8988T (cell line): ENCODE data around the gene PSMA2.

Experiments used
- DNase-seq: peaks from one replicate; pipeline ENCODE4 v3.0.0; 2011

Gene PSMA2

DNA sequence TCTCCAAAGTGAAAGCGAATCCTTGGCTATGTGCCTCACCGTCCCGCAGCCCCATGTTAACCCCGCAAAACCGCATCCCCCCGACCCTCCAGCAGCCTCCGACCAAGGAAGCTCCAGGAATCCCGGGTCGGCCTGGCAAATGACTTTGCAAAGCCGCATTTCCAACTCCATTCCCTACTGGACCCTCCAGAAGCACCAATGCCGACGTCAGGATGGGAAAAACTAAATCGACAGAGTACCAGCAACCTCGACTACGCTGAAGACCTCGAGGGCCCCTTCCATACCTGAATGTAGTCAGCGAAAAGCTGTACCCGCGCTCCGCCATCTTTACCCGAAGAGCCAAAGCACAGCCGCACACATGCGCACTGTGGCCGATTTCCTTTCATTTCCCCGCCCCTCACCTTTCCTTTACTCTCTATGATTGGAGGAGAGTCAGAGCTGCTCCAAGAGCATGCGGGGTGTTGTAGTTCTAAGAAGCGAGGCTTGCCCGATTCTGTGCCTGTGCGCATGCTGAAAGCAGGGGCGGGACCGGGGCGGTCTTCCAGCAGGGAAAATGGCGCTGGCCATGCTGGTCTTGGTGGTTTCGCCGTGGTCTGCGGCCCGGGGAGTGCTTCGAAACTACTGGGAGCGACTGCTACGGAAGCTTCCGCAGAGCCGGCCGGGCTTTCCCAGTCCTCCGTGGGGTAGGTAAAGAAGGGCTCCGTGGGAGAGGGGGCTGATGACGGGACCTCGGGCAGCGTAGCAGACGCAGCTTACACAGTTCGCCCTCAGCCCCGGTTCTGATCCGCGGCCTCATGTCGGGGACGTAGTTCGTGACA is at the start of gene PSMA2, which contains the start of gene MRPL32:
Gene PSMA2 (minus strand): TSS at position 341 of the 818 bp plus-strand sequence. CDS start 16 bp downstream, at position 325.
Gene MRPL32 (plus strand): TSS at position 543 of the 818 bp plus-strand sequence. CDS start 11 bp downstream, at position 554.
- DNase-seq = peak; percentile 63

DNA sequence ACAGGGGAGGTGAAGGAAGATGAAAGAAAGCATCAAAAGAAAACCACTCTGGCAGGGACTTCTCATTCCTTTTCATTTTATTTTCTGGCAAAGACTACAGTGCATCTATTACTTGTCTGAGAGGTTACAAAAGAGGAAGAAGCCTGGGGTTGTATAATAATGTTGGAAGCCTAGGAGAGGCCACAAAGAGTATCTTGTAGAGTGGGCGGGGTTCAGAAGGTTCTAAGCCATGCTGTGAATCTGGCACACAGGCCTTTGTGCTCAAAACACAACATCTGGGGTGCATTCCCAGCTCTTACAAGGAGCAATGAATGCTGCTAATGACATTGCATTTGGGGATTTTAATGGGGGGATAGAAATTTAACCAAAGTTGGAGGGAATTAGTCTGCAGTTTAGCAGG is 49.6 kb upstream of the PSMA2 start:
- no peak for DNase-seq

DNA sequence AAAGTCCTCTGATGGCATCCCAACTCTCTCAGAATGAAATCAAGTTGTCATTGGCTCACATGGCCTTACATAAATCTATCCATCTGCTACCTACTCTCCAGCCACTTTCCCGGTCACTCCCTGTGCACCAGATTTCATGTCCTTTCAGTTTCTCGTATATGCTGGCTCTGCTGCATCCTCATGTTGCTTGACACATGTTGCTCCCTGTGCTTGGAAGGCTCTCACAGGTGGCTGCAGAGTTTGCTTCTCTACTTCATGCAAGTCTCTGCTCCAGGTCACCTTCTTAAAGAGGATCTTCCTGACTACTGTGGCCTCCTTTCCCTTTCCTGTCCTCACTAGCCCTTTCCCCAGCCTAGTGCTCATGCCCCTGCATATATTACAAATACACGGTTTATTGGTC is 48.5 kb upstream of the PSMA2 start:
- no peak for DNase-seq

DNA sequence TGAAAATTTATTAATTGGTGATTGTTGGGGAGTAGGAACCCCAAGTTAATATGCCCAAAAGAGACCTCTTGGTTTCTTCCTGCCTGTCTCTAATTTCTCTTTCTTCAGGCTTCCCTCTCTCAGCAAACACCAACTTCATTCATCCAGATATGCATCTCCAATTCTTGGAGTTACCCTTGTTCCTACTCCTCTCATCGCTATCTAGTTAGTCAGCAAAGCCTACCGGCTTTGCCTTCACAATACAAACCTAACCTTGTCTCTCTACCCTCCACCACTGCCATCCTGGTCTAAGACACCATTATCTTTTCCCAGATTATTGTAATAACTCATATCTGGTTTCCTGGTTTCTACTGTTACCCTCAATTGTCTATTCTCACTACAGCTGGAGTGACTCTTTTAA is 48.1 kb upstream of the PSMA2 start:
- no peak for DNase-seq

DNA sequence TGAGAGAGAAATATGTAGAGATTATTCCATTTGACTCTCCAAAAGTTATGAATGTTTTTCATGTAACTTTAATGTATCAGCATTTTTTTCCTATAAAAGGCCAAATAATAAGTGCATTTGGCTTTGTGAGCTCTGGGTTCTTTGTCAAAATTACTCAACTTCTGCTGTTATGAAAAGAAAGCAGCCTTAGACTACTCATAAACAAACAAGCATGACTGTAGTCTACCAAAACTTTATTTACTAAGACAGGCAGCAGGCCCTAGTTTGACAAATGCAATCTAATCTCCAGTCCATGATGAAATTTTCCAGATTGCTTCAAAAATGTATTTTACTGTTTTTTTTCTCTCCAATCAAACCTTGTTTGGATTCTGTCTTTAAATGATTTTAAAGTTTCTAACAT is 46.5 kb upstream of the PSMA2 start:
- DNase-seq = no peak

DNA sequence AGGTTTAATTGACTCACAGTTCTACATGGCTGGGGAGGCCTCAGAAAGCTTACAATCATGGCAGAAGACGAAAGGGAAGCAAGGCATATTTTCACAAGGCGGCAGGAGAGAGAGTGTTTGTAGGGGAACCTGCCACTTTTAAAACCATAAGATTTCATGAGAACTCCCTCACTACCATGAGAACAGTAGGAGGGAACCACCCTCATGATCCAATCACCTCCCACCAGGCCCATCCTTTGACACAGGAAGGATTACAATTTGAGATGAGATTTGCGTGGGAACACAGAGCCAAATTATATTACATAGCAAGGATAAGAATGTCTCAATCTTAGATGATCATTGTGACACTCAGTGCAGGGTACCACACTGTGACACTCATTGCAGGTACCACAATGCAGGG is 44.4 kb upstream of the PSMA2 start:
- DNase-seq = no peak

DNA sequence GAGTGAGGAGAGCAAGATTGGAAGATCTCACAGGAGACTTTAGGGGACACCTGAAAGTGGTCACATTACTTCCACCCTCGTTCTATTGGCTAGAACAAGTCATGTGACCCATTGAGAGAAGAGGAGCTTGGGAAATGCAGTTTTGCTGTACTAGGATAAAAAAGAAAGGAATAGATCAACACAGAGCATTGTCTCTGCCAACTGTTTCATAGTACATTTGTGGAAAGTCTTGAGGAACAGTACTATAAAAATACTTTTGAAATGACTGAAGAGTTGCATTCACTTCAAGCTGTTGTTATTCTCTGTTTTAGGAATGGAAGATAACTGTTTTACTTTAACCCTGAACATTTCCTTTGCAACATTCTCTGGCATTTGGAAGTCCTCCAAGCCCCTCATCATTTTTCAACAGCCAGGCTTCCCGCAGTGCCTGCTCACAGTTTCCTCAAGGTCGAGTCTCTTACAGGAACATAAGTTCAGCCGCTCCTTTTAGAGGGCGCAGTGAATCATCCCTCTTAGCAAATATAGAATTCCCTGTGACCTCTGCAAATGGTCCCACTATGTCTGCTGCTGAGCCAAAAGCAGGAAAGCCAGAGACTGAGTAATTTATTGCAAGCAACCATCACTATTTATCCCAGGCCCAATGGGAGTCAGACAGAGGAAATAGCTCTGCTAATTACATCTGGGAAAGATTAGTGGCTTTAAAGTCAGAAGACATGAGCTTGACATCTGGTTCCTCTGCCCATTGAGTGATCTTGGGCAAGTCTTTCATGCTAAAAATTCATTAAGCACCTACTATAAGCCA is 40.9 kb upstream of the PSMA2 start:
- no peak for DNase-seq

DNA sequence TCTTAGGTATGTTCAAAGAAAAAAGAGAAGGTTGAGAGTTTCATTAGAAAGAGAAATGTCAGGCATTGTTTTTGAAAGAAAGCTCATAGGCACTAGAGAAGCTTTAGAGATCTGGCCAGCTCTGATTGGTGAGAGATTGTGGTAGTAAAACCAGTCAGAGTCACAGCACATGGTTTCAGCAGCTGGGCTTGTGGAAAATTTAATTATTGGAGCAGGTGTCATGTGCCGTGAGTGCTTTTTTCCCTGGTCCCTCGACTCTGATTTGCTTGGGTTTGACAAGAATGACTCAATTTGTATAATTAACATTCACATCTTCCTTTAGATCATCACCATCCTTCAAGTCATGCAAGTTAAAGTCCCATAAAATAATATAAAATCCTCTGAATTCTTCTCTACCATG is 35.4 kb upstream of the PSMA2 start:
- no peak for DNase-seq

DNA sequence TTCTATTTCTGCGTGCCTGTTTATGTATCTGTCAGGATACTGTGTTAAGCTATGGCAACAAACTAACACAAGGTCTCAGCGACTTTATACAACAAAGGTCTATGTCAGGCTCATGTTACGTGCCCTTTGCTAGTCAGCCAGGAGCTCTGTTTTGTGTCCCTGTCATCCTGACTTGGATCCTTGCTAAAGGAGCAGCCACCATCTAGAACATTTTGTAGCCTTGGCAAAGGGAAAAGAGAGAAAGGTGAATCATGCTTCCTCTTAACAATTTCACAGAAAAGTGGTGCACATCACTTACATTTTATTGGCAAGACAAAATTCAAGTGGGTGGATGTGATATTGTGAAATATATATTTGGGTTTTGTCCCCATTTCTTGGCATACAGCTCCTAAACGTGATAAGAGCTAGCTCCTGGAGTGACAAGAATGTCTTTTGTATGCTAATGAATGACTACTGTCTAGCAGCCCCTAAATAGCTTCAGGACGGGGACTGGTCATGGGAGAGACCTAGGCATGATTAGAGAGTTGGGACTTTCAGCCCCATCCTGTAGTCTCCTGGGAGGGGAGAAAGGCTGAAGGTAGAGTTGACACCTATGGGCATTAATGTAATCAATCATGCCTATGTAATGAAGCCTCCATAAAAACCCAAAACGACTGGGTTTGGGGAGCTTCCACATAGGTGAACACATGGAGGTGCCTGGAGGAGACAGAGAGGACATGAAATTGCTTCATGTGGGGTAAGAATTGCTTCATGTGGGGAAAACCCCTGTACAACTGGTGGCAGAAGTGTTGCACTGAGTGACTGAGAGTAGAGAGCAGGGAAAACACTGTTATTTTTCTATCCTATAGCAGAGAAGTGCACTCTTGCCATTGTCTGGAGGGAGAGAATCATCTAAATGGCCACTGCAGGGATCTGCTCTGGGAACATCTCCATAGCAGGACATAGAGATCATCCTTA is 33.2 kb upstream of the PSMA2 start:
- no peak for DNase-seq

DNA sequence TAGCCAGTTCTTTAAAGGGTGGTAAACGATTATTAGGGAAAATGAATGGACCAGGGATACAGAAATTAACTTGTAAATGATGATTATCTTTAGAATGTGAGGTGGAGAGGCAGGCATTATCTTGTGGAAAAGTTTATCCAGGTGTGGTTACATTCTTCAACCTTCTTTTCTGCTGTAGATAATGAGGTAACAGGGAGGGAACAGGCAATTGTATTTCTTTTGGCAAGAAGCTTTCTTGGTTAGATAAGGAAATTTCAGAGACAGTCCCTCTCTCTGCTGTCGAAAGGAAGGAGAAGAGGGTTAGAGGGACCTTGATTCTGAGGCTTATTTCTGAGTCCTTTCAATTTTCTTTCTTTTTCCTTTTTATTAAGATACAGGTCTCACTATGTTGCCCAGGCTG is 32.3 kb upstream of the PSMA2 start:
- DNase-seq = no peak

DNA sequence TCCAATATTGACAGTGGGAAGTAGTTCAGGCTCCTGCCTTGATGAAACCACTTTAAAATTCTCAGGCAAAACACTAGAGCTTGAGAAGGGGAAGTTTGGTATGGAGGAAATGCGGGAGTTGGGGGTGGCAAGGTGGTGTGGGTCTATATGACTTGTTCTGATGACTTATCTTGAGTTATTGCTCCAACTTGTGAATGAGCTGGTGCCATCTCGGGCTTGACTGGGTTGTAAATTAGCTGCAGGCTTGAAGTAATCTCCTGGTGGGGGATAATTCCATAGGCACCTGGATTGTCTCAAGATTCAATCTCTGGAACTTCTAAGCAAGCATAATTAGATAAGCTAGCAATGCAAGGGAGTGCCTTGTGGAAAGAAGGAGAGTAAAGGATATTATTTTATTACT is 29.2 kb upstream of the PSMA2 start:
- no peak for DNase-seq

DNA sequence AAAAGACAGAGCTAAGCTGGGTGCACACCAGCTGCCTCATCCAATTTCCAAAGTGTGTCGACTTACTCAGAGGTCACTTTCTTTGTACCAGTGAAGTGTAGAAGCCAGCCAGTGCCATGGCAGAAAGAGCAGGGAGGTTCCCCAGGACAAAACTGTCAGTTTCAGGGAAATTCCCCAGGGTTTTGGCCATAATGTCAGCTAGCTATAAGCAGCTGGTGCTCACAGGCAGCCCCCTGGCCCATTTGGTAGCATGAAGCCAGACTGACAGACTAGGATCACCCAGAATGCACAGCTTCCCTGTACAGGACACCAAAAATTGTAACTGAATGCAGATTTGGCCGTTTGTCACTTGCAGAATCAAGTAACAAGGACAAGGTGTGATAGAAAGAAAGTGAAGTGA is 28.8 kb upstream of the PSMA2 start:
- no peak for DNase-seq

DNA sequence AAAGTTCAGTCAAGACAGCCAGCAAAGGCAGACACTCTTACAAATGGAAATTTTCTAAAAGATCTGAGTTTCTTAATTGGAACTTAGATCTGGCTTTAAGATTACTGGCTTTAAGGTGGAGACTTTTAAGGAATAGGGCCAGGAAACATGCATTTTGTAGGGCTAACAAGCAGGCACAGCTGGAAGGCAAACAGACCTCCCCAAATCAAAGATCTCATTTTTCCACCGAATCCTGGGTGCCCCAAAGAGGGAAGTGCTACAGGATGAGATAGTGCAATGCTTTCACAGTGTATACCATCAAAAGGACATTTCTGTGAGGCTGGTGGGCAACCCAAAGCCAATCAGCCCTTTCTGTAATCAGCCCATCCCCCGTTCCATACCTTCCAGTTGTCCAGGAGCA is 27.6 kb upstream of the PSMA2 start:
- DNase-seq = no peak

DNA sequence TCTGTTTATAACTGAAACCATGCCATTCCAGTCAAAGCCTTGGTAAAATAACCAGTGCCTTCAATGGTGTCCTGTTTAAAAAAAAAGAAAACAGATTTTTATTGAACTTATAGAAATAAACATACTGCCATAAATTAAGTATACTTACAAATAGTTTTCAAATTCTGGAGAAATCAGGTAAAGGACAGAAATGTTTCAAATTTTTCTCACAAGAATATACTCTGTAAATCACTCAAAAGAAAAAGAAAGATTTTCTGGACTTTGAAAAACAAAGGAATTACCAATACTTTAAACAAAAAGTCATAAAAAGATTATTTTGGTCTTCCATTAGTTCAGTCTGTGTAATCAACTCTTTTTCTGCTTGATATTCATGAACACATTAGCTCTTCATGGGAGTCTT is 24.1 kb upstream of the PSMA2 start:
- no peak for DNase-seq

DNA sequence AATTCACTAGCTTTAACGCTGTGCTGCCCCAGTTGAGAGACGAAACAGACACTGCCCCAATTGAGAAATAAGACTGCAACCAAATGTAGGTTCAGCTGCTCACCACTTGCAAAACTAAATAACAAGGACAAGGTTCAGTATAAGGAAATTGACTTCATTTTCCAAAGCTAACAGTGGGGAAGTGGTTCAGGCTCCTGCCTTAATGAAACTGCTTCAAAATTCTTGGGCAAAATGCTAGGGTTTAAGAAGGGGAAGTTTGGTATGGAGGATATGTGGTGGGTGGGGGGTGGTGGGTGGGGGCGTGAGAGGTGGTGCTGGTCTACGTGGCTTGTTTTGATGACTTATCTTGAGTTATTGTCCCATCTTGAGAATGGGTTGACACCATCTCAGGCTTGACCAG is 22.0 kb upstream of the PSMA2 start:
- DNase-seq = no peak

DNA sequence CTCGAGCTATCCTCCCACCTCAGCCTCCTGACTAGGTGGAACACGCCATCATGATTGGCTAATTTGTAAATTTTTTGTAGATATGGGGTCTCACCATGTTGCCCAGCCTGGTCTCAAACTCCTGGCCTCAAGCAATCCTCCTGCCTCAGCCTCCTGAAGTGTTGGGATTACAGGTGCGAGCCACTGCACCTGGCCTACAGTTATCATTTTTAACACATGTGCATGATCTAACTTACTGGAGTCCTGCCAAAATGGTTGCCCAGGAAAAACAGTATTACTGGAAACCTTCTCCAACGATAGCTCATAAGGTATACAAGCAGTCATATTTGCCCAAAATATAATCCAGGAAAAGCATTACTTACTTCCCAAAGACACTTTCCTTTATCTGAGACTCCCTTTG is 20.4 kb upstream of the PSMA2 start:
- DNase-seq = no peak

DNA sequence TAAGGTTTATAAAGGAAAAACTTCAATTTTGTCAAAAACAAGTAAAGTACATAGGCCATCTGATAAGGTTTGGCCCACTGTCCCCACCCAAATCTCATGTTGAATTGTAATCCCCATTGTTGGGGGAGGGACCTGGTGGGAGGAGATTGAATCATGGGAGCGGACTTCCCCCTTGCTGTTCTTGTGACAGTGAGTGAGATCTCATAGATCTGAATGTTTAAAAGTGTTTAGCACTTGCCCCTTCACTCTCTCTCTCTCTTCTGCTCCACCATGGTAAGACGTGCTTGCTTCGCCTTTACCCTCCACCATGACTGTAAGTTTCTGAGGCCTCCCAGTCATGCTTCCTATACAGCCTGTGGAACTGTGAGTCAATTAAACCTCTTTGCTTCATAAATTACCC is 18.4 kb upstream of the PSMA2 start:
- no peak for DNase-seq

DNA sequence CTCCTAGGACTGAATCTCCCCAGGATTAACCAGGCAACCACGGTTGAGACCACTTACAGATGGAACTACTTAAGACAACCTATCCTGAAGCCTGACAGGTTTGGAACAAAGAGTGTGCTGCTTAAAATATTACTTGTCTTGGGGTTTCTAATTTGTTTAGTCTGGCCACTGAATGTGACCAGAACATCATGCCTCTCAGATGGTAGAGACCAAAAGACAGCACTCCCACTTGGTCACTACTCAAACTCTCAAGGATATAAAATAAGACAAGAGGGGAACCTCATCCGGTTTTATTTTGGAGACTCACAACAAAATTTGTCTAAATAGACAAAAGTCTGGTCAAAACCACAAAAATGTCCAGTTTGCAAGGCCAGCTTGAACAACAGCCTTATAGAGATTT is 15.5 kb upstream of the PSMA2 start:
- no peak for DNase-seq

DNA sequence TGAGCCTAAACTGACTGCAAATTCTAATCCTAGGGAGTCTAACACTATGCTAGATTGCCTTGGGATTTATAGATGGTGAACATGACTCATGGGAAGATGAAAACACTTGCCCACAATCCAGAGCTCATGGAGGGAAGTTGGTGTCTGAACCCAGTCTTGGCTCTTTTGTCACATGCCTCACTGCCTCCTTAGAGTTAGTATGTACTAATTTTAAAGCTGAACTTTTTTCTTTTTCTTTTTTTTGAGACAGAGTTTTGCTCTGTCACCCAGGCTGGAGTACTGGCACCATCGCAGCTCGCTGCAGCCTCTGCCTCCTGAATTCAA is 14.6 kb upstream of the PSMA2 start:
- no peak for DNase-seq

DNA sequence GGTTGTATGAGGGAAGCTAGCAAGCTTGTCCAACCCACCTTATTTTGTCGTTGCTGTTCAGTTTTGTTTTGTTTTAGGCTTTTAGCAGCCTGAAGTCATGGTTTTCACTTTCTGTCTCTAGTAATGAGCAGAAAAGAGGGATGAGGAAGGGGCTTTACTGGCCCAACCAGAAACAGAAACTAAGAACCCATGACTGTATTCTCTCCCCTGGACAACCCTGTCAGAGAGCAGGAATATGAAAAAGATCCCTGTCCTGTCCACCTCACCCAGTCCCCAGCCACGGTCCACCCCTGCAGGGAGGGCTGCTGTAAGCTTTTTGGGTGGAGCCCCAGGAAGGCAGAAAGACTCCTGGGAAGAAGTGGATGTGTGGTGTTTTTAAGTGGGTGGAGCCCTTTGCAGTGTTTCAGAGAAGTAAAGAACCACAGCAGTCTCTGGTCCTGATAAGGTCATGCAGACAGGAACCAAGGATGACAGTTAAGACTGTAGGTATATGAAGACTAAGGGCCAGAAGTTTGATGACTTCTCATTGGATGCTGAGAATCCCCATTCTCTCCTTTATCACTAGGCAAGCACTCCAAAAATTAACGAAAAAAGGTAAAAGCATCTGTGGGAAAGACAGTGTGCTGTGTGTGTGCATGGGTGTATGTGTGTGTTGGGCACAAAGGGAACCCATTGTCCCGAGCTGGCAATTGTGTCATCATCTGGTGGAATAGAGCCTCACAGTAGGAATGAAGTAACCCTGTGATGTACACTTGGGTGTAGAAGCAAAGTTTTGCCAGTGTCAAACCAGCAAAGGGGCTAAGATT is 14.1 kb upstream of the PSMA2 start:
- no peak for DNase-seq

DNA sequence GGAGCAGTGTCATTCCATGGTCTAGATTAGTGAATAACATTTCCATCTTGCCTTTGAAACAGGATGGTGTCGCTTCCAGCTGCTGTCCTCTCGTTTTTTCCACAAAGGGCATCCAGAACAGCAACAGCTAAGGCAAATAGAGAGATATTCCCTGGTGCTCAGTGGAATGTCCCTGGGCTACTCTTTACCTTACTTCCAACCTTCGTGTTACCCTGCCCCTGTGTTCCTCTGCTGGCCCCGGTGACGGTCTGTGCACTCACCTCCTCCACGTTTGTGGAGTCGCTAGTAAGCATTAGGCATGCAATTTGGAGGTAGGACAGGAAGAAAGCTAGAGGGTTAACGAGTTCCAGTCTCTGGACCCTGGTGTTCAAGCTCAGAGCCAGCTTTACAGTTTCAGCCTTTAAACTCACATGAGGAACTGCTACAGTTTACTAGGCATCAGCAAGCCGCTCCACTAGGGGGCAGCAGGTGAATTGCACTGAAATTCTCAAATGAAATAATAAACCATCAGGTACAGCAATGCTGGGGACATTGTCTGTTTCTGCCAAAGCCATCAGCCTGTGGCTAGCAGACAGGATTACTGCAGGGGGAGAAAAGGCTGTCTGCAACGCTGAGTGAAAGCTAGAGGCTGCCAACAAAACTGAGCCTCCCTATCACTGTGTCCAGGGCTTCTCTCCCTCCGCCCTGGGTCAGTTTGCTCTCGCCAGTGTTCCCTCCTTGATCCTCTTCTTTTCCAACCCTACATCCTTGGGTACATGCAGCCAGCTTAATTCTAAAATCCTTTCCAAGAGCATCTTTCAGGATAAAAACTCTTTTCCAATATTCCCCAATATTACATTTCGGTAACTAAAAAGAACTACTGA is 9.2 kb upstream of the PSMA2 start:
- DNase-seq = peak; percentile 20
